ENCODE measurements around the gene CMC2. TPM values are rescaled to one million over a fixed set of nuclear protein-coding genes. Genes with fewer than 3 reads are reported as not detected.
A peak's percentile ranks its signal among the peaks of the same experiment; 100 is the strongest.

The CMC2 gene
- polyA plus RNA-seq, 6 donors from 2014 or later: 71.2 to 106 (median 83.2) TPM

DNA sequence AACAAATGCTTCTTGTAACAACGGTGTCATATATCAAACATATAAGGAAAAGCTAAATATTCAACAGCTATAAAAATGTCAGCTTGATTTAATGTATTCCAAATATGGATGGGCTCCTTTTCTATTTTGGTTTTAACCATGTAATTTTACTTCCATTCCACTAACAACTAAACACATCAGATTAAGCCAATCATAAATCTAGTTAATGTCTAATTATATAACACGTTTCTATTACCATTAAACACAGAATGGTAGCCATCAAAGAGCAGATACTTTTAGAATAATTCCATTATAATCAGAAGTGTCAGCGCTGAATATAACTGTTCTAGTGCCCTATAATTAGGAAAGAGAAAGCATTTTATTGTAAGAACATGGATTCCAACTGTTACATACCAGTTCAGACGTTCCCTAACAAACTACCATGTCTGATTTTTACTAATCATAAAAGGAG is 10.0 kb downstream of the CMC2 start:
- peak overlapping the region; percentile 86 to 95 (median 90) for H3K4me3 Mint-ChIP-seq
- peaks cover 0 to 2% (median 0%) of the 10 kb centered on the region in 7 donors for H3K9me3 Mint-ChIP-seq
- peak overlapping the region; percentile 80 to 95 (median 88) for H3K27ac Mint-ChIP-seq
- ATAC-seq (ENCODE audit: low read depth in 2 of 2): peak; percentile 10 to 30
- peaks cover 25 to 40% (median 36%) of the 10 kb centered on the region in 3 donors for H3K4me1 Mint-ChIP-seq
- no peaks in the 10 kb centered on the region for H3K27me3 Mint-ChIP-seq
- peaks cover 3 to 6% of the 10 kb centered on the region in 2 donors for H3K36me3 Mint-ChIP-seq
- DNase-seq: no peak

- Mint-ChIP-seq H3K36me3 (peaks cover 7 to 8% of the 10 kb centered on the region in 2 donors), H3K27me3 (no peaks in the 10 kb centered on the region), H3K4me1 (peaks cover 23 to 27% (median 26%) of the 10 kb centered on the region in 3 donors), H3K27ac (peak overlapping the region in 2 of 6 donors; percentile 7 to 49), H3K4me3 (no peak overlapping the region), H3K9me3 (peaks cover 0 to 2% (median 0%) of the 10 kb centered on the region in 7 donors)
- DNase-seq: no peak
- ATAC-seq (ENCODE audit: low read depth in 2 of 2): no peak
Measured at GRCh38 chr16:80994451-80994850, 12.2 kb downstream of the CMC2 start.

- H3K4me3 Mint-ChIP-seq: peak overlapping the region in 1 of 8 donors; percentile 23
- ATAC-seq (ENCODE audit: low read depth in 2 of 2) (no peak), DNase-seq (no peak)
- peak overlapping the region in 1 of 6 donors; percentile 51 for H3K27ac Mint-ChIP-seq
- H3K27me3 Mint-ChIP-seq: no peaks in the 10 kb centered on the region
- H3K9me3 Mint-ChIP-seq: peaks cover 0 to 2% (median 0%) of the 10 kb centered on the region in 7 donors
- H3K4me1 Mint-ChIP-seq: peaks cover 17 to 21% (median 20%) of the 10 kb centered on the region in 3 donors
- H3K36me3 Mint-ChIP-seq: peaks cover 7 to 8% of the 10 kb centered on the region in 2 donors
Measured at GRCh38 chr16:80993834-80994233, 12.9 kb downstream of the CMC2 start.

- H3K36me3 Mint-ChIP-seq: peaks cover 7 to 8% of the 10 kb centered on the region in 2 donors
- ATAC-seq (ENCODE audit: low read depth in 2 of 2) (no peak), DNase-seq (no peak)
- H3K4me1 Mint-ChIP-seq: peaks cover 16 to 19% (median 19%) of the 10 kb centered on the region in 3 donors
- no peaks in the 10 kb centered on the region for H3K27me3 Mint-ChIP-seq
- H3K27ac Mint-ChIP-seq: peak overlapping the region in 1 of 6 donors; percentile 82
- no peak overlapping the region for H3K4me3 Mint-ChIP-seq
- H3K9me3 Mint-ChIP-seq: peaks cover 0 to 2% (median 0%) of the 10 kb centered on the region in 7 donors
Measured at GRCh38 chr16:80993307-80993706, 13.4 kb downstream of the CMC2 start.

DNA sequence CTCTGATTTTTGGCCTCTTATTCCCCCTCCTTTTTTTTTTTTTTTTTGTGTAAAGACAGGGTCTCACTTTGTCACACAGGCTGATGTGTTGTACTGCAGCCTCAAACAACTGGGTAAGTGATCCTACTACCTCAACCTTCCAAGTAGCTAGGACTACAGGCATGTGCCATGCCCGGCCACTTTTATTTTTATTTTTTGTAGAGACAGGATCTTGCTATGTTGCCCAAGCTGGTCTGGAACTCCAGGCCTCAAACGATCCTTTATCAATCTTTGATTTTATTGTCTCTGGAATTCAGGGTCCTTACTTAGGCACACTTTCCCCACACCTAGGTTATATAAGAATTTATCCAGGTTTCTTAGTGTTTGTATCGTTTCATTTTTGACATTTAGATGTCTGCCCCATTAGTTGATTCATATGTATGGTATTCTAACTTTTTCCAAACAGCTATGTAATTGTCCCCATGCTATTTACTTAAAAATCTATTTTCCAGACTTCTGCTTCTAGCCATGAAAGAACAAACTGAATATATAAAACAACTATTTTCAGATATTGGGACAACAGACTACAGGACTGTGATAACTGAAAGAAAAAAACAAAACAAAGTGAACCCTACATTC is 13.9 kb downstream of the CMC2 start:
- ATAC-seq (ENCODE audit: low read depth in 2 of 2) (no peak), DNase-seq (no peak)
- Mint-ChIP-seq H3K4me3 (no peak overlapping the region), H3K27me3 (no peaks in the 10 kb centered on the region), H3K4me1 (peaks cover 14 to 16% (median 15%) of the 10 kb centered on the region in 3 donors), H3K9me3 (peaks cover 0 to 2% (median 0%) of the 10 kb centered on the region in 7 donors), H3K36me3 (peaks cover 7 to 8% of the 10 kb centered on the region in 2 donors), H3K27ac (peak overlapping the region in 1 of 6 donors; percentile 82)

DNA sequence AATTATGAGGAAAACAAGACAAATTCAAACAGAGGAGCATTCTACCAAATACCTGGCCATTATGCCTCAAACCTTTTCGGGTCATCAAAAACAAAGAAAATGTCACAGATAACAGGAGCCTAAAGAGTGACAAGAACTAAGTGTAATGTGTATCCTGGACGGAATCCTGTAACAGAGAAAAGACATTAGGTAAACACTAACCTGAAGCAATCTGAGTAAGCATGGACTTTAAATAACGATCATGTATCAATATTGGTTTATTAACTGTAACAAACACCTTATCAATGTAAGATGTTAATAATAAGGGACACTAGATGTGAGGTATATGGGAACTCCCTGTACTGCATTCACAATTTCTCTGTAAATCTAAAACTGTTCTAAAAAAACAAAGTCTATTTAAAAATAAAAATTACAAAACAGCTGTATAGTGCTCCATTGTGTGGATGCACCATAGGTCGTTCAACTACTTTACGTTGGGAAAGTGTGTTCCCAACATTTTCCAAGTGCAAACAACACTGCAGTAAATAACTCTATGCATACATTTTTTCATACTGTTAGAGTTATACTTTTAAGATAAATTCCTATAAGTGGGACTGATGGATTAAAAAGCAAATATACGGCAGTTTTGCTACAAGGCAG is 14.8 kb downstream of the CMC2 start:
- Mint-ChIP-seq H3K27me3 (no peaks in the 10 kb centered on the region), H3K9me3 (peaks cover 0 to 2% (median 0%) of the 10 kb centered on the region in 7 donors), H3K36me3 (peaks cover 8 to 10% of the 10 kb centered on the region in 2 donors), H3K4me1 (peaks cover 8 to 15% (median 9%) of the 10 kb centered on the region in 3 donors), H3K27ac (no peak overlapping the region), H3K4me3 (no peak overlapping the region)
- no peak for ATAC-seq (ENCODE audit: low read depth in 2 of 2)
- no peak for DNase-seq

GRCh38 chr16:80990978-80991377 is 15.7 kb downstream of the CMC2 start:
- Mint-ChIP-seq H3K36me3 (peaks cover 12 to 16% of the 10 kb centered on the region in 2 donors), H3K4me3 (no peak overlapping the region), H3K27ac (peak overlapping the region in 1 of 6 donors; percentile 70), H3K27me3 (no peaks in the 10 kb centered on the region), H3K9me3 (peaks cover 0 to 2% (median 0%) of the 10 kb centered on the region in 7 donors), H3K4me1 (peaks cover 6 to 18% (median 8%) of the 10 kb centered on the region in 3 donors)
- ATAC-seq (ENCODE audit: low read depth in 2 of 2) (no peak), DNase-seq (no peak)

DNA sequence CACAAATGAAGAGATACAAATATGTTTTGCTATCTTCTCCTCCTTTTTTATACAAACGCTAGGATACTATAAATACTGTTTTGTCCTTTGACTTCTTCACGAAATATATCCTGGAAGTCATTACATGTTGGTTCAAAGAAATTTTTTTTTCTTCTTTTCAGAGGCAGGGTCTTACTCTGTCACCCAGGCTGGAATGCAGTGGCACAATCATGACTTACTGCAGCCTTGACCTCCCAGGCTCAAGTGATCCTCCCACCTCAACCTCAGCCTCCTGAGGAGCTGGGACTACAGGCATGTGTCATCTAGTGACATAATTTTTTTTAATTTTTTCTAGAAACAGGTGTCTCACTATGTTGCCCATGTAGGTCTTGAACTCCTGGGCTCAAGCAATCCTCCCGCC is 16.1 kb downstream of the CMC2 start:
- H3K27me3 Mint-ChIP-seq: no peaks in the 10 kb centered on the region
- no peak overlapping the region for H3K4me3 Mint-ChIP-seq
- DNase-seq: no peak
- peaks cover 12 to 16% of the 10 kb centered on the region in 2 donors for H3K36me3 Mint-ChIP-seq
- peaks cover 0 to 2% (median 0%) of the 10 kb centered on the region in 7 donors for H3K9me3 Mint-ChIP-seq
- H3K4me1 Mint-ChIP-seq: peaks cover 8 to 18% (median 9%) of the 10 kb centered on the region in 3 donors
- no peak for ATAC-seq (ENCODE audit: low read depth in 2 of 2)
- no peak overlapping the region for H3K27ac Mint-ChIP-seq

DNA sequence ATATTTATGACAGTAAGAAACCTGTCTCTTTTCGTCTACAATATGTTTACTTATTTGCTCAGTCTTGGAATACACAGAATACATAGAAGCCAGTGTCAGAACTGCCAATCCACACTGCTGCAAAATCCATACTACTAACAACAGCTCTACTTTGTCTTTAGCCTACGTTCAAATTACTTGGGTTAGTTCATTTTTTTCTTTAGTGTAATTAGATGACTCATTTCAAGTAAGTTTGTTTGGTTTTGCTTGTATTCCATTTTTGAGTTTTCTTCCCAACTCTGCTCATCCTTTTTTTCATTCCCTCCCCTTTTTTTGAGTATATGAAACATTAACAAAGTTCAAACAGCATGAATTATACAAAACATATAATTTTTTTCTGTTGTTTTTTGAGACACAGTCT is 16.9 kb downstream of the CMC2 start:
- ATAC-seq (ENCODE audit: low read depth in 2 of 2) (no peak), DNase-seq (no peak)
- Mint-ChIP-seq H3K27me3 (no peaks in the 10 kb centered on the region), H3K4me1 (peaks cover 6 to 18% (median 11%) of the 10 kb centered on the region in 3 donors), H3K36me3 (peaks cover 12 to 16% of the 10 kb centered on the region in 2 donors), H3K4me3 (no peak overlapping the region), H3K9me3 (peaks cover 0 to under 1% (median 0%) of the 10 kb centered on the region in 7 donors), H3K27ac (no peak overlapping the region)

- no peak overlapping the region for H3K27ac Mint-ChIP-seq
Measured at GRCh38 chr16:80988756-80989155, 17.9 kb downstream of the CMC2 start.

GRCh38 chr16:80986557-80986956 is 20.1 kb downstream of the CMC2 start:
- no peak overlapping the region for H3K4me3 Mint-ChIP-seq
- H3K9me3 Mint-ChIP-seq: no peaks in the 10 kb centered on the region
- H3K36me3 Mint-ChIP-seq: peaks cover 6 to 12% of the 10 kb centered on the region in 2 donors
- peaks cover 3 to 11% (median 5%) of the 10 kb centered on the region in 3 donors for H3K4me1 Mint-ChIP-seq
- H3K27me3 Mint-ChIP-seq: no peaks in the 10 kb centered on the region
- no peak for ATAC-seq (ENCODE audit: low read depth in 2 of 2)
- DNase-seq: no peak
- peak overlapping the region in 1 of 6 donors; percentile 49 for H3K27ac Mint-ChIP-seq

More at GRCh38 chr16:80988756-80989155, 17.9 kb downstream of the CMC2 start:
- Mint-ChIP-seq H3K4me1 (peaks cover 3 to 18% (median 5%) of the 10 kb centered on the region in 3 donors), H3K36me3 (peaks cover 12 to 16% of the 10 kb centered on the region in 2 donors), H3K9me3 (no peaks in the 10 kb centered on the region), H3K4me3 (no peak overlapping the region), H3K27me3 (no peaks in the 10 kb centered on the region)
- DNase-seq (no peak), ATAC-seq (ENCODE audit: low read depth in 2 of 2) (no peak)

DNA sequence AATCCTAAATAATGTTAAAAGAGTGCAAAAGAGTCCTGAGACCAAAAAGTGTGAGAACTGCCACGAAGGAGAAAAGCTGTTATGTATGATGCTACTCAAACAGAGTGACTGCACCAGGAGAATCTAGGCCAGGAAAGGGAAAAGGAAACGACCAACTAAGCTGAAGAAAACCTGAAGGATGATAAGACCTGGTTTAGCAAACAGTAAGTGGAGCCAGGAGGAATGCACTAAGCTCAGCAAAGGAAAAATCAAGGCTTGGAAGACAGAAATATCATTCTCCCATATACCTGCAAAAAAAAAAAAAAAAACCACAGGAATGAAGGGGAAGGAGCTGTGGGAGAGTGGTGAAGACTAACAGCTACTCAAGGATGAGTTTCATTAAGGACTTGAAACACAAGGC is 21.1 kb downstream of the CMC2 start:
- Mint-ChIP-seq H3K9me3 (no peaks in the 10 kb centered on the region), H3K4me3 (no peak overlapping the region), H3K27ac (peak overlapping the region in 3 of 6 donors; percentile 38 to 43 (median 40)), H3K4me1 (peaks cover 3 to 11% (median 5%) of the 10 kb centered on the region in 3 donors), H3K36me3 (peaks cover 9 to 10% of the 10 kb centered on the region in 2 donors), H3K27me3 (no peaks in the 10 kb centered on the region)
- no peak for DNase-seq
- ATAC-seq (ENCODE audit: low read depth in 2 of 2): no peak

DNA sequence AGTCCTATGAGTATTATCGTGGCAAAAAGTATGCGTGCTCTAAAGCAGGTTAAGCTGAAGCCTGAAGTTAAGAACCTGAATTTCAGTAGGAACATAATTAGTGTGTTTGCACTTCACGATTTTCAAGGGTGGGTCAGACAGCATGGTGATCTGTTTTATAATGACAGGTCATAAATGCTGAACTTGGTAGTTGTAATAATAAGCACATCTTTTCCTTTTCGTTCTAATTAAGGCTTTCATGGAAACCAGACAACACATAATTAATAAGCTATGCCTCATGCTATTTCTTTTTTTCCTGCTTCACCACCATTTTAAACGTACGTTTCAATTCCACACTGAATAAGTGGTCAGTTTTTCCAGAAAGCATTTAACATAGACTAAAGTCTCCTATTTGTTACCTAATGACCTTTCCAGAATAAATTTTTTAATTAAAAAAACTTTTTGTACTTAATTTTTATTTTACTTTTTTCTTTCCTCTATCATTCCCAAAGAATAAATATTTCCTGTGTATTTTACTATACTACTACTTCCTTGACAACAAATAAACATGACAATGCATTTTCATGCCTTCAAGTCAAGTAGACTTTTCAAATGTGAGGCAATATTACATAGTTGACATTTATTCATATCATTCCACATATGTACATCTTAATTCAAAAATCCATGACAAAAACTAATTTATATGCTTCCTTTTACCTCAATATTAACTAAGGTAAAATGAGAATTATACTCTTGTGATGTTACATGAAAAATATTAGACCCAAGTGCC is 22.4 kb downstream of the CMC2 start:
- no peak for ATAC-seq (ENCODE audit: low read depth in 2 of 2)
- Mint-ChIP-seq H3K27me3 (no peaks in the 10 kb centered on the region), H3K4me1 (peaks cover 3 to 11% (median 5%) of the 10 kb centered on the region in 3 donors), H3K9me3 (no peaks in the 10 kb centered on the region), H3K4me3 (no peak overlapping the region), H3K36me3 (peaks cover 9 to 10% of the 10 kb centered on the region in 2 donors), H3K27ac (peak overlapping the region in 2 of 6 donors; percentile 10 to 23)
- DNase-seq: no peak

Data from naive B cell (primary cell).